Uterus (tissue), 2 donors: ENCODE results near the gene SPINDOC.

ENCODE experiments used
- CTCF ChIP-seq, 4 experiments: fragments of 200-600 bp in 2 of 4; fragments of 450-650 bp in 2 of 4; sonication (generic) in 2 of 4; IDR thresholded peaks; one replicate each; pipeline ENCODE4 v1.5.1; 2016 to 2019; ENCODE audit warnings: antibody characterized with exemption in 4 of 4, mild to moderate bottlenecking in 2 of 4, moderate library complexity in 1 of 4
- POLR2A ChIP-seq, 2 donors: fragments of 450-650 bp; IDR thresholded peaks; one replicate each; pipeline ENCODE4 v1.6.1; 2016; ENCODE audit warnings: antibody characterized with exemption in 2 of 2, mild to moderate bottlenecking in 1 of 2, moderate library complexity in 1 of 2

GRCh38 chr11:63831326-63831725 is 18.1 kb downstream of the SPINDOC start:
- TF ChIP-seq CTCF (IDR thresholded peaks at IDR 0.05): no peak
- no peak for TF ChIP-seq POLR2A (IDR thresholded peaks at IDR 0.05)
